ENCODE measurements around the gene CDK11B.

CDK11B gene

DNA sequence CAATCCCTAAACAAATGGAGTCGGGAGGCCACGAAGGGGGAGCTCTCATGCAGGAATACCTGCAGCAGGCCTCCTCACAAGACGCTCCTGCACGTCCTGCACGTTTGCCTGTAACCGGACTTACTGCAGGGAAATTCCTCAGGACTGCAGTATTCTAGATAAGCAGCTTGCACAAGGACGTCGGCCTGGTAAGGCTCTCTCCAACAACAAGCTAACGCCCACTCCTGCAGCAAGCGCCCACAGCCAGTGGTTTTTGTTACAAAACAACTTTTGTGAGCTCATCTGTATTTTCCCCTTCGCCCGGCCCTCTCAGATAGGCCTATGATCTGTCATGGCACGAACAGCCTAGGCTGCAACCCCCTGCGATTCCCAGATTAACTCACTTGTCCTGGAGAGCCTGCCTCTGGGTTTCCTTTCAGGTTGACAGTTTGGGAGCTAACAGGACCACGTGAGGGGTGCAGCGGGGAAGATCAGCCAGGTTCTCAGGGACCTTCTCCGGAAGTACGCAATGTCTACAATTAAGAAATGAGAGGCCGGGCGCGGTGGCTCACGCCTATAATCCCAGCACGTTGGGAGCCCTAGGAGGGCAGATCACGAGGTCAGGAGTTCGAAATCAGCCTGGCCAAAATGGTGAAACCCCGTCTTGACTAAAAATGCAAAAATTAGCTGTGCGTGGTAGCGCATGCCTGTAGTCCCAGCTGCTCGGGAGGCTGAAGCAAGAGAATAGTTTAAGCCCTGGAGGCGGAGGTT lies 44.4 kb downstream of the CDK11B start:
- DNase-seq, result no peak

- DNase-seq, result no peak
These were observed 45.2 kb downstream of the CDK11B start for GRCh38 chr1:1613509-1614082.

DNA sequence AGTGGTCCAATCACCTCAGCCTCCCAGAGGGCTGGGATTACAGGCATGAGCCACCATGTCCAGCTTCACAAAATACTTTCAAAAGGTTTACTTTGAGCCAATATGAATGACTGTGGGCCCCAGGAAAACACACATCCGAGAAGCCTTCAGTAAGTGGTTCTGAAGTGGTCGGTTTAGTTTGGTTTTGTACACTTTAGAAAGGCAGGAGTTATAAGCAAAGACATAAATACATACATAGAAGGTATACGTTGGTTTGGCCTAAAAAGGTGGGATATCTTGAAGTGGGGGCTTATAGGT lies 46.8 kb downstream of the CDK11B start:
- no peak for DNase-seq

- DNase-seq, result no peak
These were observed 48.0 kb downstream of the CDK11B start for GRCh38 chr1:1610796-1611195.

DNA sequence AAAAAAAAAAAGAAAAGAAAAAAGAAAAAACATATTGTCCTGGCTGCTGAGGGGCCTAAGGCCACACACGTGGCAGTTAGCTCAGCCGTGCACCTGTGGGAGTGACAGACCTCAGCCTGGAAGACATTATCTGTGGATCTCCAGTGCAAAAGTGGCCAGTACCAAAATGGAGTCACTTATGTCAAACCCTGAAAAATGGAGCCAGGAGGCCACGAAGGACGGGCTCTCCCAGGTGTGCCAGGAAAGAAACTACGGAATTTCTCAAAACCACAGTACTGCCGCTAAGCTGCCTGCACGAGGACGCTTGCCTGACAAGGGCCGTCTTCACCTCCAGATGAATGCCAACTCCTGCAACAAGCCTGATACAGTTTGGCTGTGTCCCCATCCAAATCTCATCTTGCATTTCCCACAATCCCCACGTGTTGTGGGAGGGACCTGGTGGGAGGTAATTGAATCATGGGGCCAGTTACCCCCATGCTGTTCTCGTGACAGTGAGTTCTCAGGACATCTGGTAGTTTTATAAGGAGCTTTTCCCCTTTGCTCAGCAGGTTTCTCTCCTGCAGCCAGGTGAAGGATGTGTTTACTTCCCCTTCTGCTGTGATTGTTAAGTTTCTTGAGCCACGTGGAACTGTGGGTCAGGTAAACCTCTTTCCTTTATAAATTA lies 48.9 kb downstream of the CDK11B start:
- no peak for DNase-seq

DNA sequence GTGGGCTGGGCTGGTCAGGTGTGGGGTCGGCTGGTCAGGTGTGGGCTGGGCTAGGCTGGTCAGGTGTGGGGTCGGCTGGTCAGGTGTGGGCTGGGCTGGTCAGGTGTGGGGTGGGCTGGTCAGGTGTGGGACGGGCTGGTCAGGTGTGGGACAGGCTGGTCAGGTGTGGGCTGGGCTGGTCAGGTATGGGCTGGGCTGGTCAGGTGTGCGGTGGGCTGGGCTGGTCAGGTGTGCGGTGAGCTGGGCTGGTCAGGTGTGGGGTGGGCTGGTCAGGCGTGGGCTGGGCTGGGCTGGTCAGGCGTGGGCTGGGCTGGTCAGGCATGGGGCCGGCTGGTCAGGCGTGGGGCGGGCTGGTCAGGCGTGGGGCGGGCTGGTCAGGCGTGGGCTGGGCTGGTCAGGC lies 52.6 kb downstream of the CDK11B start:
- DNase-seq, result no peak

DNA sequence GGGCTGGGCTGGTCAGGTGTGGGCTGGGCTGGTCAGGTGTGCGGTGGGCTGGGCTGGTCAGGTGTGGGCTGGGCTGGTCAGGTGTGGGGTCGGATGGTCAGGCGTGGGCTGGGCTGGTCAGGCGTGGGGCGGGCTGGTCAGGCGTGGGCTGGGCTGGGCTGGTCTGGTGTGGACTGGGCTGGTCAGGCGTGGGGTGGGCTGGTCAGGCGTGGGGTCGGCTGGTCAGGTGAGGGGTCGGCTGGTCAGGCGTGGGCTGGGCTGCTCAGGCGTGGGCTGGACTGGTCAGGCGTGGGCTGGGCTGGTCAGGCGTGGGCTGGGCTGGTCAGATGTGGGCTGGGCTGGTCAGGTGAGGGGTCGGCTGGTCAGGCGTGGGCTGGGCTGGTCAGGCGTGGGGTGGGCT lies 53.1 kb downstream of the CDK11B start:
- DNase-seq, result no peak

DNA sequence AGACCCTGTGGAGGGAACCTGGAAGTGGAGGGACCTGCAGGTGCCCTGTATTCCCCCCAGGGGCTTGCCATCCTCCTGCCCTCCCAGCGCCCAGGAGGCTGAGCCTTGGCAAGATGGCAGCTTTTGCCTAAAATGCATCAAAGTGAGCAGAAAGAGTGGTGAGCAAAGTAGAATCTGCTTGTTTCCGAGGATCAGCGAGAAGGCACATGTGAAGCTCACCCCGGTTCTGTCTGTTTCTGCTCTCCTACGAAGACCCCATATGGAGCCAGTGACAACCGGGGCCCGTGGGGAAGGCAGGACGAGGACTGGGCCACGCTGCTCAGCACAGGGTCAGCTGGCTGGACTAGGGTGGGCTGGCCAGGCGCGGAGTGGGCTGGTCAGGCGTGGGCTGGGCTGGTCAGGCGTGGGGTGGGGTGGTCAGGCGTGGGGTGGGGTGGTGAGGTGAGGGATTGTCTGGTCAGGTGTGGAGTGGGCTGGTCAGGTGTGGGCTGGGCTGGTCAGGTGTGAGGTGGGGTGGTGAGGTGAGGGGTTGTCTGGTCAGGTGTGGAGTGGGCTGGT lies 53.7 kb downstream of the CDK11B start:
- DNase-seq, result no peak

DNA sequence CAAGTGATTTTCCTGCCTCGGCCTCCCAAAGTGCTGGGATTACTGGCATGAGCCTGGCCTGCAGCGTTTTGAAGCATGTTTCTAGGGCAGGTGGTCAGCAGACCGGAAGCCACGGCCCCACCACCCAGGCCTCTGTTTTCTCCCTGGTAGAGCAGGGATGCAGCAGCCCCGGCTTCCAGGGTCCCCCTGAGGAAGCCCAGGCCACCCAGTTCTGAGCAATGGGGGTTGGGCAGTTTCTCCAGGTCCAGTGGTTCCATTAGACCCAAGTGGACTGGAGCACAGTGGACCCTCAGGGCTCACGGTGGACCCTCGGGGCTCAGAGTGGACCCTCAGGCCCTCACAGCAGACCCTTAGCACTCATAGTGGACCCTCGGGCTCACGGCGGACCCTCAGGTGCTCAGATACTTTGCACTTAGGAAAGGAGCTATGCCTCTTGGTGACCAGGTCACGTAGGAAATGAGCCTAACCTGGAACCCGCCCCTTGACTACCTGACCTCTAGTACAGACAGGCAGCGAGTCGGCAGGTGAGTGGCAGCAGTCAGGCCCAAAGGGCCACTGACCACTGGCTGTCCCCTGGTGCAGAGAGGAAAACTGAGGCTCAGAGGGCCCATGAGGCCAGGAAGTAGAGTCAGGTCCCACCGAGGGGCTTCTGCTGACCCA lies 54.3 kb downstream of the CDK11B start:
- peak; percentile 43 for DNase-seq

GRCh38 chr1:1603671-1604373 lies 55.0 kb downstream of the CDK11B start:
- no peak for DNase-seq

GRCh38 chr1:1602968-1603506 lies 55.8 kb downstream of the CDK11B start:
- no peak for DNase-seq

GRCh38 chr1:1602304-1602967 lies 56.4 kb downstream of the CDK11B start:
- no peak for DNase-seq

- DNase-seq, result no peak
These were observed 57.1 kb downstream of the CDK11B start for GRCh38 chr1:1601564-1602303.

GRCh38 chr1:1600861-1601563 lies 57.8 kb downstream of the CDK11B start:
- no peak for DNase-seq

GRCh38 chr1:1599935-1600860 lies 58.6 kb downstream of the CDK11B start, which contains the start of gene FNDC10:
Gene FNDC10 (minus strand): TSS chr1:1600135. CDS start chr1:1600015, 120 bp downstream.
- DNase-seq, result no peak

GRCh38 chr1:1599030-1599934 lies 59.5 kb downstream of the CDK11B start:
- DNase-seq, result no peak

- DNase-seq, result no peak
These were observed 60.1 kb downstream of the CDK11B start for GRCh38 chr1:1598720-1599029.

- no peak for DNase-seq
These were observed 60.6 kb downstream of the CDK11B start for GRCh38 chr1:1598051-1598719.

Measured in right forelimb (tissue), 1 donor.